ENCODE measurements around the gene INTS11.
A peak's percentile ranks its signal among the peaks of the same experiment; 100 is the strongest.

The INTS11 gene

GRCh38 chr1:1356796-1357401 is 32.4 kb upstream of the INTS11 start:
- Histone ChIP-seq H3K9me3 (ENCODE audit: control insufficient read depth in 1 of 2, low read length in 2 of 2) (no peaks in the 10 kb centered on the region), H3K4me1 (ENCODE audit: control insufficient read depth in 1 of 2, insufficient read depth in 2 of 2, low read length in 2 of 2) (peaks cover 6 to 76% of the 10 kb centered on the region in 2 donors), H3K27me3 (ENCODE audit: low read depth, low read length) (peaks cover 7% of the 10 kb centered on the region), H3K36me3 (ENCODE audit: control insufficient read depth in 1 of 2, insufficient read depth in 2 of 2, low read length in 2 of 2) (peaks cover 0 to 9% of the 10 kb centered on the region in 2 donors), H3K4me3 (ENCODE audit: low read depth in 1 of 2, low read length in 2 of 2) (peak overlapping the region; percentile 56 to 72), H3K27ac (ENCODE audit: low read length) (no peak overlapping the region)

- Histone ChIP-seq H3K4me3 (ENCODE audit: low read depth in 1 of 2, low read length in 2 of 2) (peak overlapping the region; percentile 56 to 72), H3K9me3 (ENCODE audit: control insufficient read depth in 1 of 2, low read length in 2 of 2) (no peaks in the 10 kb centered on the region), H3K27me3 (ENCODE audit: low read depth, low read length) (peaks cover 7% of the 10 kb centered on the region), H3K36me3 (ENCODE audit: control insufficient read depth in 1 of 2, insufficient read depth in 2 of 2, low read length in 2 of 2) (peaks cover 0 to 9% of the 10 kb centered on the region in 2 donors), H3K27ac (ENCODE audit: low read length) (no peak overlapping the region), H3K4me1 (ENCODE audit: control insufficient read depth in 1 of 2, insufficient read depth in 2 of 2, low read length in 2 of 2) (peaks cover 6 to 78% of the 10 kb centered on the region in 2 donors)
Measured at GRCh38 chr1:1356166-1356795, 31.8 kb upstream of the INTS11 start.

GRCh38 chr1:1355416-1355815 is 31.0 kb upstream of the INTS11 start:
- no peaks in the 10 kb centered on the region for H3K9me3 ChIP-seq (ENCODE audit: control insufficient read depth in 1 of 2, low read length in 2 of 2)
- H3K27me3 ChIP-seq (ENCODE audit: low read depth, low read length) = peaks cover 7% of the 10 kb centered on the region
- H3K4me3 ChIP-seq (ENCODE audit: low read depth in 1 of 2, low read length in 2 of 2) = peak overlapping the region in 1 of 2 donors; percentile 40
- H3K4me1 ChIP-seq (ENCODE audit: control insufficient read depth in 1 of 2, insufficient read depth in 2 of 2, low read length in 2 of 2) = peaks cover 0 to 72% of the 10 kb centered on the region in 2 donors
- H3K27ac ChIP-seq (ENCODE audit: low read length) = no peak overlapping the region
- H3K36me3 ChIP-seq (ENCODE audit: control insufficient read depth in 1 of 2, insufficient read depth in 2 of 2, low read length in 2 of 2) = peaks cover 0 to 9% of the 10 kb centered on the region in 2 donors

- Histone ChIP-seq H3K27me3 (ENCODE audit: low read depth, low read length) (peaks cover 7% of the 10 kb centered on the region), H3K4me1 (ENCODE audit: control insufficient read depth in 1 of 2, insufficient read depth in 2 of 2, low read length in 2 of 2) (peaks cover 0 to 65% of the 10 kb centered on the region in 2 donors), H3K4me3 (ENCODE audit: low read depth in 1 of 2, low read length in 2 of 2) (no peak overlapping the region), H3K27ac (ENCODE audit: low read length) (no peak overlapping the region), H3K36me3 (ENCODE audit: control insufficient read depth in 1 of 2, insufficient read depth in 2 of 2, low read length in 2 of 2) (peaks cover 0 to 9% of the 10 kb centered on the region in 2 donors), H3K9me3 (ENCODE audit: control insufficient read depth in 1 of 2, low read length in 2 of 2) (no peaks in the 10 kb centered on the region)
Measured at GRCh38 chr1:1354271-1355247, 30.1 kb upstream of the INTS11 start.

- H3K4me3 ChIP-seq (ENCODE audit: low read depth in 1 of 2, low read length in 2 of 2) = no peak overlapping the region
- no peaks in the 10 kb centered on the region for H3K9me3 ChIP-seq (ENCODE audit: control insufficient read depth in 1 of 2, low read length in 2 of 2)
- H3K27me3 ChIP-seq (ENCODE audit: low read depth, low read length) = peaks cover 7% of the 10 kb centered on the region
- peaks cover 0 to 57% of the 10 kb centered on the region in 2 donors for H3K4me1 ChIP-seq (ENCODE audit: control insufficient read depth in 1 of 2, insufficient read depth in 2 of 2, low read length in 2 of 2)
- peaks cover 0 to 9% of the 10 kb centered on the region in 2 donors for H3K36me3 ChIP-seq (ENCODE audit: control insufficient read depth in 1 of 2, insufficient read depth in 2 of 2, low read length in 2 of 2)
- no peak overlapping the region for H3K27ac ChIP-seq (ENCODE audit: low read length)
Measured at GRCh38 chr1:1353389-1354151, 29.1 kb upstream of the INTS11 start.

GRCh38 chr1:1352786-1353388 is 28.4 kb upstream of the INTS11 start:
- H3K4me3 ChIP-seq (ENCODE audit: low read depth in 1 of 2, low read length in 2 of 2) = no peak overlapping the region
- peaks cover 7% of the 10 kb centered on the region for H3K27me3 ChIP-seq (ENCODE audit: low read depth, low read length)
- peaks cover 0 to 9% of the 10 kb centered on the region in 2 donors for H3K36me3 ChIP-seq (ENCODE audit: control insufficient read depth in 1 of 2, insufficient read depth in 2 of 2, low read length in 2 of 2)
- H3K9me3 ChIP-seq (ENCODE audit: control insufficient read depth in 1 of 2, low read length in 2 of 2) = no peaks in the 10 kb centered on the region
- no peak overlapping the region for H3K27ac ChIP-seq (ENCODE audit: low read length)
- H3K4me1 ChIP-seq (ENCODE audit: control insufficient read depth in 1 of 2, insufficient read depth in 2 of 2, low read length in 2 of 2) = peaks cover 0 to 60% of the 10 kb centered on the region in 2 donors

- peaks cover 7% of the 10 kb centered on the region for H3K27me3 ChIP-seq (ENCODE audit: low read depth, low read length)
- peaks cover 7 to 68% of the 10 kb centered on the region in 2 donors for H3K4me1 ChIP-seq (ENCODE audit: control insufficient read depth in 1 of 2, insufficient read depth in 2 of 2, low read length in 2 of 2)
- H3K4me3 ChIP-seq (ENCODE audit: low read depth in 1 of 2, low read length in 2 of 2) = peak overlapping the region in 1 of 2 donors; percentile 24
- no peaks in the 10 kb centered on the region for H3K9me3 ChIP-seq (ENCODE audit: control insufficient read depth in 1 of 2, low read length in 2 of 2)
- peaks cover 0 to 9% of the 10 kb centered on the region in 2 donors for H3K36me3 ChIP-seq (ENCODE audit: control insufficient read depth in 1 of 2, insufficient read depth in 2 of 2, low read length in 2 of 2)
- no peak overlapping the region for H3K27ac ChIP-seq (ENCODE audit: low read length)
Measured at GRCh38 chr1:1351511-1352427, 27.3 kb upstream of the INTS11 start.

GRCh38 chr1:1349256-1350012 is 25.0 kb upstream of the INTS11 start, which contains the start of gene DVL1:
TSS of gene DVL1 (minus strand) at chr1:1349418. CDS start at chr1:1349065, 353 bp downstream.
- Histone ChIP-seq H3K36me3 (ENCODE audit: control insufficient read depth in 1 of 2, insufficient read depth in 2 of 2, low read length in 2 of 2) (peaks cover 0 to 8% of the 10 kb centered on the region in 2 donors), H3K27me3 (ENCODE audit: low read depth, low read length) (peaks cover 7% of the 10 kb centered on the region), H3K27ac (ENCODE audit: low read length) (peak within 1 kb of the TSS; percentile 51), H3K4me1 (ENCODE audit: control insufficient read depth in 1 of 2, insufficient read depth in 2 of 2, low read length in 2 of 2) (peaks cover 9 to 72% of the 10 kb centered on the region in 2 donors), H3K4me3 (ENCODE audit: low read depth in 1 of 2, low read length in 2 of 2) (peak within 1 kb of the TSS; percentile 61 to 73), H3K9me3 (ENCODE audit: control insufficient read depth in 1 of 2, low read length in 2 of 2) (no peaks in the 10 kb centered on the region)
